Endothelial cell of umbilical vein (primary cell): ENCODE results near the gene CCR3. TPM values are rescaled to one million over a fixed set of nuclear protein-coding genes. Genes with fewer than 3 reads are reported as not detected.

Source experiments
- BruUV-seq: library from RNA; stranded (reverse); fragments of 400-500 nt; replicated peaks from 2 replicates; lab custom pipeline; 2021; lab: Mats Ljungman, UMichigan
- CTCF ChIA-PET: fragments of 300-600, 350-600 bp; sonication (Branson Sonifier 250); formaldehyde crosslinking; loops from one replicate; lab custom pipeline; 2021; ENCODE audit warnings: antibody characterized with exemption, inconsistent platforms; lab: Charles Lee
- POLR2A ChIA-PET: fragments of 300-600, 350-600 bp; sonication (Branson Sonifier 250); formaldehyde crosslinking; loops from one replicate; lab custom pipeline; 2021; ENCODE audit warnings: antibody characterized with exemption, inconsistent platforms; lab: Charles Lee
- DNase-seq: peaks from one replicate; pipeline ENCODE4 v3.0.0-alpha.2; 2011; ENCODE audit warnings: low read depth, low spot score
- FAIRE-seq: peaks from 2 replicates; lab custom pipeline; 2011; peaks lifted over from hg19 to GRCh38; lab: Jason Lieb, UNC
- H2AFZ ChIP-seq: 2 replicates; pipeline ENCODE4 v1.6.0; 2012; ENCODE audit warnings: low read depth, low read length, control low read depth, inconsistent platforms
- H3K27ac ChIP-seq: 2 replicates; pipeline ENCODE4 v1.5.1; 2011; ENCODE audit warnings: low read depth, mild to moderate bottlenecking, control low read depth, low read length, moderate library complexity; ENCODE audit not compliant: insufficient read depth
- H3K27me3 ChIP-seq, 2 experiments: 2 replicates each; pipeline versions ENCODE4 v1.6.0 to v1.6.1; 2011; ENCODE audit warnings: low read length in 2 of 2, mixed read lengths in 1 of 2; ENCODE audit not compliant: control insufficient read depth in 2 of 2, insufficient read depth in 2 of 2
- H3K36me3 ChIP-seq, 2 experiments: 2 replicates in 1 of 2; 3 replicates in 1 of 2; pipeline ENCODE4 v1.5.1; 2011; ENCODE audit warnings: low read length in 2 of 2, mild to moderate bottlenecking in 1 of 2, moderate library complexity in 1 of 2; ENCODE audit not compliant: control insufficient read depth in 2 of 2, insufficient read depth in 2 of 2; ENCODE audit errors: extremely low read depth in 1 of 2
- H3K4me1 ChIP-seq: 3 replicates; pipeline ENCODE4 v1.5.1; 2011; ENCODE audit warnings: mild to moderate bottlenecking, low read length; ENCODE audit not compliant: control insufficient read depth, insufficient read depth; ENCODE audit errors: extremely low read depth
- H3K4me2 ChIP-seq: 2 replicates; pipeline ENCODE4 v1.6.1; 2011; ENCODE audit warnings: low read length, control low read depth, mixed read lengths; ENCODE audit not compliant: insufficient read depth
- H3K4me3 ChIP-seq, 3 experiments: fragments of 200-600 bp in 1 of 3; sonication (generic), shearing (Covaris generic) in 1 of 3; replicated peaks in 1 of 3; 2 replicates each; pipeline ENCODE4 v1.5.1; 2011 to 2016; ENCODE audit warnings: control low read depth in 3 of 3, low read length in 3 of 3, mild to moderate bottlenecking in 2 of 3, inconsistent platforms in 1 of 3, low read depth in 1 of 3, moderate library complexity in 1 of 3; ENCODE audit not compliant: insufficient read depth in 1 of 3
- H3K79me2 ChIP-seq: 2 replicates; pipeline ENCODE4 v1.6.0; 2012; ENCODE audit warnings: low read length, inconsistent platforms; ENCODE audit not compliant: control insufficient read depth, insufficient read depth
- H3K9ac ChIP-seq: replicated peaks from 2 replicates; pipeline ENCODE3; 2011; ENCODE audit warnings: low read length, control low read depth; ENCODE audit not compliant: insufficient read depth; ENCODE audit errors: extremely low read depth
- H3K9me1 ChIP-seq: replicated peaks from 3 replicates; pipeline ENCODE4 v1.6.0; 2011; ENCODE audit warnings: mild to moderate bottlenecking, low read length; ENCODE audit not compliant: control insufficient read depth, insufficient read depth; ENCODE audit errors: extremely low read depth
- H3K9me3 ChIP-seq: replicated peaks from 2 replicates; pipeline ENCODE4 v1.5.1; 2012; ENCODE audit warnings: low read length, inconsistent platforms; ENCODE audit not compliant: control insufficient read depth, insufficient read depth
- H4K20me1 ChIP-seq: replicated peaks from 2 replicates; pipeline ENCODE3; 2011; ENCODE audit warnings: mild to moderate bottlenecking, low read length; ENCODE audit not compliant: control insufficient read depth, insufficient read depth; ENCODE audit errors: extremely low read depth
- CTCF ChIP-seq, 2 donors: IDR thresholded peaks; 1 replicate in 1 of 2; 2 replicates in 1 of 2; pipeline ENCODE4 v1.5.1; 2011; ENCODE audit warnings: low read length in 2 of 2, mild to moderate bottlenecking in 2 of 2, moderate library complexity in 2 of 2, control low read depth in 1 of 2, inconsistent platforms in 1 of 2, low read depth in 1 of 2; ENCODE audit not compliant: insufficient read depth in 1 of 2; ENCODE audit errors: extremely low read depth in 1 of 2
- EZH2 ChIP-seq: IDR thresholded peaks from 2 replicates; pipeline ENCODE4 v1.6.1; 2012; ENCODE audit warnings: borderline replicate concordance, low read depth, mild to moderate bottlenecking, moderate library complexity, low read length, inconsistent platforms; ENCODE audit not compliant: severe bottlenecking
- FOS ChIP-seq: IDR thresholded peaks from 2 replicates; pipeline ENCODE4 v1.6.1; 2011; ENCODE audit warnings: mild to moderate bottlenecking, low read length, moderate library complexity, borderline replicate concordance; ENCODE audit not compliant: insufficient read depth
- GATA2 ChIP-seq: IDR thresholded peaks from 2 replicates; pipeline ENCODE4 v1.7.0; 2011; ENCODE audit warnings: low read depth, mild to moderate bottlenecking, moderate library complexity, mixed read lengths, low read length; ENCODE audit not compliant: insufficient read length, insufficient read depth
- JUN ChIP-seq: IDR thresholded peaks from 2 replicates; pipeline ENCODE4 v1.6.1; 2011; ENCODE audit warnings: borderline replicate concordance, low read depth; ENCODE audit not compliant: insufficient read length, insufficient read depth
- MAX ChIP-seq: IDR thresholded peaks from 2 replicates; pipeline ENCODE4 v1.6.1; 2011; ENCODE audit not compliant: insufficient read depth, insufficient read length
- MYC ChIP-seq: IDR thresholded peaks from one replicate; pipeline ENCODE4 v1.6.1; 2011; ENCODE audit warnings: mild to moderate bottlenecking, low read depth, low read length
- POLR2A ChIP-seq: IDR thresholded peaks from 2 replicates; pipeline ENCODE4 v1.6.1; 2012; ENCODE audit warnings: low read depth, mild to moderate bottlenecking, control low read depth, low read length
- POLR2AphosphoS5 ChIP-seq: IDR thresholded peaks from 2 replicates; pipeline ENCODE4 v1.6.1; 2012; ENCODE audit warnings: low read depth, mild to moderate bottlenecking, control low read depth, low read length, moderate library complexity; ENCODE audit not compliant: insufficient read depth
- dilution Hi-C: fragments of 300-500 bp; cut with MboI; formaldehyde crosslinking; loops from one replicate; pipeline ENCODE4 v1.15.0; 2019; ENCODE audit warnings: low sequenced_read_pairs; ENCODE audit not compliant: extremely low pct_ligation_motif_present
- intact Hi-C: fragments of 100-400 bp; cut with micrococcal nuclease; formaldehyde crosslinking; loops from one replicate; pipeline ENCODE4 v1.10.0; 2022
- polyA plus RNA-seq, 4 experiments: library from polyadenylated mRNA; depleted of rRNA in 3 of 4; stranded (reverse) in 3 of 4; unstranded in 1 of 4; fragments of >200 nt; gene quantifications; 2 replicates each; pipeline versions ENCODE4 v1.2.1 to v1.2.3, GENCODE V29; 2011 to 2012; ENCODE audit warnings: missing spikeins in 1 of 4
- total RNA-seq: library from RNA; stranded (reverse); gene quantifications from 2 replicates; pipeline ENCODE4 v1.2.3, GENCODE V29; 2021

CCR3 gene
- total and polyA plus RNA-seq, 2 donors (not counting 3 experiments of a cell fraction or from before 2014, with no cell fraction given), result not detected

GRCh38 chr3:46212101-46212500 lies 30.2 kb upstream of the CCR3 start:
- dilution Hi-C loops, result no loop called here
- intact Hi-C loops, result loop anchor here (10.0 kb wide), 1 partner anchor 213 kb away; no protein-coding TSS in a partner anchor
- Histone ChIP-seq H3K9ac (no peak overlapping the region), H3K9me3 (no peaks in the 10 kb centered on the region), H3K36me3 (no peaks in the 10 kb centered on the region), H3K4me3 (no peak overlapping the region), H3K79me2 (no peaks in the 10 kb centered on the region), H2AFZ (no peak overlapping the region), H3K27me3 (no peaks in the 10 kb centered on the region), H4K20me1 (no peaks in the 10 kb centered on the region), H3K4me1 (no peaks in the 10 kb centered on the region), H3K27ac (no peak overlapping the region), H3K4me2 (no peak overlapping the region), H3K9me1 (no peaks in the 10 kb centered on the region)
- DNase-seq (no peak), FAIRE-seq (no peak)
- BruUV-seq, result no TSS peak
- CTCF ChIA-PET, result no interaction called here
- POLR2A ChIA-PET, result no interaction called here
- TF ChIP-seq GATA2 (no peak), MYC (no peak), POLR2AphosphoS5 (no peak), MAX (no peak), JUN (no peak), CTCF (IDR thresholded peaks at IDR 0.05; ENCODE audit: extremely low read depth in 1 of 2, insufficient read depth in 1 of 2, low read depth in 1 of 2, low read length in 2 of 2) (no peak), POLR2A (no peak), FOS (no peak), EZH2 (no peak)
